Tibial nerve (tissue), 4 donors: ENCODE measurements around the gene RHBDL1.

Experiments used
- EP300 ChIP-seq, 2 donors: sonication (generic); formaldehyde crosslinking; IDR thresholded peaks; one replicate each; pipeline ENCODE4 v1.6.1; 2017; ENCODE audit warnings: antibody characterized with exemption in 2 of 2, mild to moderate bottlenecking in 1 of 2
- POLR2A ChIP-seq, 2 donors: fragments of 450-650 bp; IDR thresholded peaks; one replicate each; pipeline ENCODE4 v1.6.1; 2017; ENCODE audit warnings: antibody characterized with exemption in 2 of 2, mild to moderate bottlenecking in 2 of 2, moderate library complexity in 2 of 2
- TF ChIP-seq, protein P1 (sequence below), 5 experiments: fragments of 200-600 bp in 3 of 5; fragments of 450-650 bp in 2 of 5; sonication (generic) in 3 of 5; IDR thresholded peaks; one replicate each; pipeline ENCODE4 v1.5.1; 2016 to 2019; ENCODE audit warnings: antibody characterized with exemption in 5 of 5, mild to moderate bottlenecking in 3 of 5, moderate library complexity in 2 of 5

DNA sequence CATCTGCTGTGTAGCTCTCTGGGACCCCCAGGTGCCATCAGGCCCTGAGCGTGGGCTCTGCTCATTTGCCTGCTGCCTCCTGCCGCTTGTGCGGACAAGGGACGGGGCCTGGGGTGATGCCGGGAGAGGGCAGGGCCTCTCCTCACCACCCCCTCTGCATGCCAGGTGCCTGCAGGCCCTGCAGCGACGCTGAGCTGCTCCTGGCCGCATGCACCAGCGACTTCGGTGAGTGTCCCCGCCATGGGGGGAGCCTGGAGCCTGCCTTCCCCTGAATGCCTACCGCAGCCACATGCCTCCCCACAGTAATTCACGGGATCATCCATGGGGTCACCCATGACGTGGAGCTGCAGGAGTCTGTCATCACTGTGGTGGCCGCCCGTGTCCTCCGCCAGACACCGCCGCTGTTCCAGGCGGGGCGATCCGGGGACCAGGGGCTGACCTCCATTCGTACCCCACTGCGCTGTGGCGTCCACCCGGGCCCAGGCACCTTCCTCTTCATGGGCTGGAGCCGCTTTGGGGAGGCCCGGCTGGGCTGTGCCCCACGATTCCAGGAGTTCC is 41.4 kb downstream of the RHBDL1 start:
- TF ChIP-seq, protein P1, sequence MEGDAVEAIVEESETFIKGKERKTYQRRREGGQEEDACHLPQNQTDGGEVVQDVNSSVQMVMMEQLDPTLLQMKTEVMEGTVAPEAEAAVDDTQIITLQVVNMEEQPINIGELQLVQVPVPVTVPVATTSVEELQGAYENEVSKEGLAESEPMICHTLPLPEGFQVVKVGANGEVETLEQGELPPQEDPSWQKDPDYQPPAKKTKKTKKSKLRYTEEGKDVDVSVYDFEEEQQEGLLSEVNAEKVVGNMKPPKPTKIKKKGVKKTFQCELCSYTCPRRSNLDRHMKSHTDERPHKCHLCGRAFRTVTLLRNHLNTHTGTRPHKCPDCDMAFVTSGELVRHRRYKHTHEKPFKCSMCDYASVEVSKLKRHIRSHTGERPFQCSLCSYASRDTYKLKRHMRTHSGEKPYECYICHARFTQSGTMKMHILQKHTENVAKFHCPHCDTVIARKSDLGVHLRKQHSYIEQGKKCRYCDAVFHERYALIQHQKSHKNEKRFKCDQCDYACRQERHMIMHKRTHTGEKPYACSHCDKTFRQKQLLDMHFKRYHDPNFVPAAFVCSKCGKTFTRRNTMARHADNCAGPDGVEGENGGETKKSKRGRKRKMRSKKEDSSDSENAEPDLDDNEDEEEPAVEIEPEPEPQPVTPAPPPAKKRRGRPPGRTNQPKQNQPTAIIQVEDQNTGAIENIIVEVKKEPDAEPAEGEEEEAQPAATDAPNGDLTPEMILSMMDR (IDR thresholded peaks at IDR 0.05) = no peak
- TF ChIP-seq POLR2A (IDR thresholded peaks at IDR 0.05) = no peak
- no peak for TF ChIP-seq EP300 (IDR thresholded peaks at IDR 0.05)
